Lung (tissue), 12 donors: ENCODE measurements around the gene TBKBP1. TPM values are rescaled to one million over a fixed set of nuclear protein-coding genes. Genes with fewer than 3 reads are reported as not detected.
A peak's percentile ranks its signal among the peaks of the same experiment; 100 is the strongest.

ENCODE experiments used
- ATAC-seq: fragments of 200-7000 bp; cut with Tn5 transposase; one replicate; pipeline ENCODE4 v1.9.1; 2020; ENCODE audit warnings: moderate number of reproducible peaks; ENCODE audit not compliant: insufficient read depth, low FRiP score
- DNase-seq, 3 donors: peaks; one replicate each; pipeline ENCODE4 v3.0.0-alpha.2; 2013 to 2017
- H3K27ac ChIP-seq, 2 donors: one replicate each; pipeline ENCODE4 v1.5.1; 2013; ENCODE audit warnings: mild to moderate bottlenecking in 2 of 2, moderate library complexity in 2 of 2, control low read depth in 1 of 2, inconsistent platforms in 1 of 2, low read depth in 1 of 2, low read length in 1 of 2
- H3K27me3 ChIP-seq, 3 donors: one replicate each; pipeline ENCODE4 v1.5.1; 2013; ENCODE audit warnings: low read length in 2 of 3; ENCODE audit not compliant: control insufficient read depth in 3 of 3, insufficient read depth in 3 of 3
- H3K36me3 ChIP-seq, 4 donors: one replicate each; pipeline ENCODE4 v1.5.1; 2013; ENCODE audit warnings: low read length in 4 of 4, mild to moderate bottlenecking in 1 of 4, moderate library complexity in 1 of 4; ENCODE audit not compliant: control insufficient read depth in 4 of 4, insufficient read depth in 4 of 4
- H3K4me1 ChIP-seq, 5 donors: one replicate each; pipeline ENCODE4 v1.5.1; 2013; ENCODE audit warnings: low read length in 5 of 5, mild to moderate bottlenecking in 2 of 5, moderate library complexity in 1 of 5; ENCODE audit not compliant: control insufficient read depth in 5 of 5, insufficient read depth in 5 of 5
- H3K4me3 ChIP-seq: one replicate; pipeline ENCODE4 v1.5.1; 2013; ENCODE audit warnings: mild to moderate bottlenecking, control low read depth, moderate library complexity
- H3K9ac ChIP-seq, 2 donors: one replicate each; pipeline ENCODE4 v1.5.1; 2013; ENCODE audit warnings: low read length in 2 of 2, control low read depth in 1 of 2; ENCODE audit not compliant: insufficient read depth in 1 of 2
- H3K9me3 ChIP-seq, 4 donors: one replicate each; pipeline ENCODE4 v1.5.1; 2013; ENCODE audit warnings: low read length in 3 of 4, mild to moderate bottlenecking in 1 of 4, moderate library complexity in 1 of 4; ENCODE audit not compliant: control insufficient read depth in 4 of 4, insufficient read depth in 3 of 4
- WGBS, 2 donors: extraction: QIAGEN DNeasy Blood & Tissue Kit; methylation state at CpG; one replicate each; pipeline ENCODE4 v1.1.7; 2013; 5-methylcytosine and 5-hydroxymethylcytosine counted together
- polyA plus RNA-seq, 2 donors: library from polyadenylated mRNA; stranded (reverse); fragments of 200-250 nt; gene quantifications; one replicate each; pipeline ENCODE4 v1.2.1, GENCODE V29; 2013
- total RNA-seq, 2 donors: library from RNA; depleted of rRNA in 1 of 2; stranded (reverse); fragments of >200 nt in 1 of 2; gene quantifications; one replicate each; pipeline ENCODE4 v1.2.1, GENCODE V29; 2014 to 2021
- TF ChIP-seq, protein P1 (sequence below): IDR thresholded peaks from 2 replicates; pipeline ENCODE4 v1.5.1; 2012; ENCODE audit warnings: mild to moderate bottlenecking; ENCODE audit errors: control extremely low read depth, extremely low read depth
- donor health status: control.
- donor health status: control.
- donor health status: Bipolar disorder and iron deficiency.
- donor health status: healthy.
- donor health status: DM: yes; HTN: yes; CAD: no.

TBKBP1 gene
- total and polyA plus RNA-seq, 4 donors = 9.0 to 14.0 (median 12.1) TPM

DNA sequence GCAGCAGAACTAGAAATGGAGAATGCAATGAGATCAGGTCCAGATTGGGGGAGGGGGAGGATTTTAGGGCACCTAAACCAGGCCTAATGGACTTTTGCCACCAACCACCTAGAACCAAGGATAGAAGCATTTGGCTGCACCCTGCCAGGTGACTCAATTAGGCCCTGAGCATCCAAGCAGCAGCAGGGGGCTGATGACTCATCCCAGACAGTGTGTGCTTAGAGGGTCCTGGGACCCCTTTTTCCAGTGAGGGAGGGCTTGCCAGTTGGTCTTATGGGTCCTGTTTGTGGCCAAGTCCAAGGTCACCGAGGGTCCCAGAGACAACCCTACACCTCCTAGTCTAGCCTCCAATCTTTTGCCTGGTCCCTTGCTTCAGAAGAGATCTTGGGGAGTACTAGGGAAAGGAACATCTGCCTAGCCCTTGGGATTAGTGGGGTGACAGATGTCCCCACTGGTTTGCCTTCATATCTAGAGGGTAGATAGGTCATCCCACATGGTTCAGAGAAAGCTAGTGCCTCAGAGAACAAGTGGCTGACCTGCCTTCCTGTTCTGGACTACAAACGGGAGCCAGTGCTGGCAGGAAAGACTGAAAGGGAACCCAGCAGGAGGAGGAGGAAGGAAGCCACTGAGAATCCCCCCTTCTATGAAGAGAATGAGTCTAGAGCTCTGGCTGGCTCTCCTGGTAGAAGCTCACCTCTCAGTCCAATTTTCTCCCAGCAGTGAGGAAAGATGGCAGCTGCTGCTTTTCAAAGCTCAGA, 1.6 kb upstream of the TBKBP1 start:
- Histone ChIP-seq H3K4me1 (peaks cover 0 to 28% (median 11%) of the 10 kb centered on the region in 5 donors), H3K27me3 (no peaks in the 10 kb centered on the region)
- no peak for ATAC-seq

DNA sequence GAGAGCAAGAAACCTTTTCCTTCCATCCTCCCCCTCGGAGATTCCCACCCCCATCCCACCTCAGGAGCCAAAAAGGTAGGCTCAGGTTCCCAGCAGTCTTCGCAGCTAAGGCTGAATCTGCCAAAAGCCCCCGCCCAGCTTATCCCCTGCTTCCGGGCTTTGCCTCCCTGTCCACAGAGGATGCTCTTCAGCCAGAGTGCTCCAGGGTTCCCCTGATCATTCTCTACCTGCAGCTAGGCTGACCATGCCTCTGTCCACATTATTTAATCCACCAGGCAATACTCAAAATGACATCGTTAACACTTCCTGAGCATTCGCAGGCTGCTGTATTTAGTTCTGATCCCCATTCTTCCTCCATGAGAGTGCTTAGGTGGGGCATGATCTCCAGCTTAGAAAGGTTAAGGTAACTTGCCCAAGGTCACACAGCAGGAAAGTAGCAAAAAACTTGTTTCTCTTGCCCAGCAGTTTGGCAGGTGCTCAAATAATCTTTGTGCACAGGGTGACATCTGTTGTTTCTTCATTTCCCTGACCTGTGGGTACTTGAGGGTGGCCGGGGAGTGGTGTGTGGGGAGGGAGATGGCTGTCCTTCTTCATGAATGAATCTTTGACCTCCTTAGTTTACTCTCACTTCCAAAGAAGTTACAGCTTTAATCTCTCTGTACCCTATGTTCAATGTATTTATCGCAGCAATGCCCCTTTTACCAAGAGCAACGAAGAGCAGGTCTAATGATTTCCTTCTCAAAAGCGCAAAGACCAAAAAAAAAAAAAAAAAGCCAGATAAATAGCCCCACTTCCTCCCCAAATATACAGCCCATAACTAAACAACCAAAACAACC, 848 bp upstream of the TBKBP1 start:
- Histone ChIP-seq H3K4me3 (peak overlapping the region; percentile 55), H3K27ac (peak overlapping the region; percentile 52 to 77), H3K9me3 (no peaks in the 10 kb centered on the region), H3K36me3 (peaks cover 0 to 9% (median 5%) of the 10 kb centered on the region in 4 donors), H3K27me3 (no peaks in the 10 kb centered on the region), H3K9ac (peak overlapping the region in 1 of 2 donors; percentile 54), H3K4me1 (peaks cover 0 to 28% (median 11%) of the 10 kb centered on the region in 5 donors)
- WGBS, 2 donors = 20 to 22% methylated on average over 10 of the region's 10 CpGs
- TF ChIP-seq, protein P1, sequence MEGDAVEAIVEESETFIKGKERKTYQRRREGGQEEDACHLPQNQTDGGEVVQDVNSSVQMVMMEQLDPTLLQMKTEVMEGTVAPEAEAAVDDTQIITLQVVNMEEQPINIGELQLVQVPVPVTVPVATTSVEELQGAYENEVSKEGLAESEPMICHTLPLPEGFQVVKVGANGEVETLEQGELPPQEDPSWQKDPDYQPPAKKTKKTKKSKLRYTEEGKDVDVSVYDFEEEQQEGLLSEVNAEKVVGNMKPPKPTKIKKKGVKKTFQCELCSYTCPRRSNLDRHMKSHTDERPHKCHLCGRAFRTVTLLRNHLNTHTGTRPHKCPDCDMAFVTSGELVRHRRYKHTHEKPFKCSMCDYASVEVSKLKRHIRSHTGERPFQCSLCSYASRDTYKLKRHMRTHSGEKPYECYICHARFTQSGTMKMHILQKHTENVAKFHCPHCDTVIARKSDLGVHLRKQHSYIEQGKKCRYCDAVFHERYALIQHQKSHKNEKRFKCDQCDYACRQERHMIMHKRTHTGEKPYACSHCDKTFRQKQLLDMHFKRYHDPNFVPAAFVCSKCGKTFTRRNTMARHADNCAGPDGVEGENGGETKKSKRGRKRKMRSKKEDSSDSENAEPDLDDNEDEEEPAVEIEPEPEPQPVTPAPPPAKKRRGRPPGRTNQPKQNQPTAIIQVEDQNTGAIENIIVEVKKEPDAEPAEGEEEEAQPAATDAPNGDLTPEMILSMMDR = no peak
- peak in 1 of 3 donors; percentile 25 for DNase-seq
- ATAC-seq = no peak

More for the DNA sequence above, 1.6 kb upstream of the TBKBP1 start:
- no peak overlapping the region for H3K4me3 ChIP-seq
- no peaks in the 10 kb centered on the region for H3K9me3 ChIP-seq
- no peak overlapping the region for H3K9ac ChIP-seq
- H3K36me3 ChIP-seq = peaks cover 0 to 8% (median 5%) of the 10 kb centered on the region in 4 donors
- no peak overlapping the region for H3K27ac ChIP-seq
- TF ChIP-seq, protein P1 = no peak
- 53 to 54% methylated on average over 2 of the region's 2 CpGs for WGBS, 2 donors
- DNase-seq = no peak

DNA sequence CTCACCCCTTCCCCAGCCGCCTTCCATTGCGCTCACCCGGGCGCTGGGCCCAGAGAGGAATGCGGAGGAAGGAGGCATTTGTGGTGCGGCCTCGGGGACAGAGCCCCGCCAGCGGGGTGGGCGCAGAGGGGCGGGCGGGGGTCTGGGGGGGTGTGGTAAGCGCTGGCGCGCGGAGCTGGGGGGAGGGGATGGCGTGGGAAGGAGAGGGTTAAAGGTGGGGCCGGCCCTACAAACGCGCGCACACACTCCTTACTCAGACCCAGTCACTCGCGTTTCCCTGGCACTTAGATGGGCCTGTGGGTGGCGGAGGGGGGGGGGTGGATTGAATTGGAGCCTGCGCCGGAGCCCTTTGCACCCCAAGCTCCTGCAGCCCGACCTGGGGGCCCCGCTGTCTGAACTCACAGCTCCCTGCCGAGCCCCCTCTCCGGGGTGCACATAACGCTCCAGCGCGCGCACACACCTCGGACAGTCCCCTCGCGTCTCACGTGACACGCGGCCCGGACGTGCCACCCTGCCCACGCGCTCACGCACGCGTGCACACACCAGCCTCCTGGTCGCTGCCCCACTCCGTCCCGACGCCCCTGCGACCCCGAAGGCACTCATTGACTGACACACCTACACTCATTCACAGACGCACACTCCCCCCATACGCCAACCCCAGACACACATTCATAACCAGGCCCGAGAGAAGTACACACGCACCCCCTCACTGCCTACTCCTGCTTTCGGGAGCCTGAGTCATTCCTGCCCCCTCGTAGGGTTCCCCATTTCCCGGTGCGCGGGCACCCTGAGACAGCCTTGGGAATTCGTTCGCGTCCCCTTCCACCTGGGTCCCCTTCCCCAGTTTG, 844 bp downstream of the TBKBP1 start:
- ATAC-seq = peak; percentile 67
- TF ChIP-seq, protein P1 = no peak
- peaks cover 0 to 19% (median 11%) of the 10 kb centered on the region in 4 donors for H3K36me3 ChIP-seq
- WGBS, 2 donors = 1% methylated on average over 54 to 65 of the region's 65 CpGs
- H3K9ac ChIP-seq = no peak overlapping the region
- H3K4me1 ChIP-seq = peaks cover 0 to 28% (median 11%) of the 10 kb centered on the region in 5 donors
- H3K27me3 ChIP-seq = no peaks in the 10 kb centered on the region
- peak in 1 of 3 donors; percentile 66 for DNase-seq
- peak overlapping the region; percentile 74 to 89 for H3K27ac ChIP-seq
- H3K4me3 ChIP-seq = peak overlapping the region; percentile 64
- no peaks in the 10 kb centered on the region for H3K9me3 ChIP-seq
